Fibroblast of peridontal ligament (primary cell): ENCODE results near the gene EVA1C.
"Not testable (repeated sequence)": the region's sequence is repeated elsewhere in the genome, so short reads cannot be mapped to it uniquely, and the experiment has no call there.

Source experiments
- DNase-seq: peaks from one replicate; pipeline ENCODE4 v3.0.0-alpha.2; 2010; ENCODE audit errors: extremely low read depth

EVA1C gene, protein sequence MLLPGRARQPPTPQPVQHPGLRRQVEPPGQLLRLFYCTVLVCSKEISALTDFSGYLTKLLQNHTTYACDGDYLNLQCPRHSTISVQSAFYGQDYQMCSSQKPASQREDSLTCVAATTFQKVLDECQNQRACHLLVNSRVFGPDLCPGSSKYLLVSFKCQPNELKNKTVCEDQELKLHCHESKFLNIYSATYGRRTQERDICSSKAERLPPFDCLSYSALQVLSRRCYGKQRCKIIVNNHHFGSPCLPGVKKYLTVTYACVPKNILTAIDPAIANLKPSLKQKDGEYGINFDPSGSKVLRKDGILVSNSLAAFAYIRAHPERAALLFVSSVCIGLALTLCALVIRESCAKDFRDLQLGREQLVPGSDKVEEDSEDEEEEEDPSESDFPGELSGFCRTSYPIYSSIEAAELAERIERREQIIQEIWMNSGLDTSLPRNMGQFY

DNA sequence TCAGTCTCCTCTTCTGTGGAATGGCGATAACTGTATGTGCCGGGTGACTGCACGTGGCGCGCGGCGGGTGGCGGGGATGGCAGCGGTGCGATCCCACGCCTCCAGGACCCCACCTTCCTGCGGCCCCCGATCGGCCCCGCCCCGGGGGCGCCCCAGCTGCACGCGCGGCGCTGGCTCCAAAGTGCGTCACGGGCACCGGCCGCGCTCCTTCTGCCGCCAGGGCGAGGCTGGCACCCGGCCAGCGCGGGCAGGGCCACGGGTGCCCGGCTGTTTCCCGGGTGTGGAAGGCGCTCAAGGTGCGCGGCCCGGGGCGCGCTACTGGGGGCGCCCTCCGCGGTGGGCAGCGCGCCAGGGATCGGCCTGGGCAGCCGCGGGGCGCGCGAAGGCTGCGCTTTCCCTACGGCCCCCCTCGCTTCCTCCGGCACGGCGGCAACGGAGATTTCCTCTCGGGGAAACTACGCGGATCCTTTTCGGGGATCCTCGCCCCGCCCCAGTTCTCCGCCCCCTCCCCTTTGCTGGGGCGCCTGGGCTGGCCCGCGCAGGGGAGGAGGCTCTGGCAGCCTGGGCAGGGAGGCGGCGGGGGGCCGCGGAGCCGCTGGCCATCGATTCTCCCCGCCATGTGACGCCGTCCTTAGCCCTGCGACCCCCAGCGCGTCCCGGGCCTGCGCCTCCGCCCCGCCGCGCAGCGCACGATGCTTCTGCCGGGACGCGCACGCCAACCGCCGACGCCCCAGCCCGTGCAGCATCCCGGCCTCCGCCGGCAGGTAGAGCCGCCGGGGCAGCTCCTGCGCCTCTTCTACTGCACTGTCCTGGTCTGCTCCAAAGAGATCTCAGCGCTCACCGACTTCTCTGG is at the start of gene EVA1C:
Gene EVA1C (plus strand): TSS at position 545 of the 853 bp plus-strand sequence. CDS start 148 bp downstream, at position 693.
- DNase-seq: peak; percentile 38

DNA sequence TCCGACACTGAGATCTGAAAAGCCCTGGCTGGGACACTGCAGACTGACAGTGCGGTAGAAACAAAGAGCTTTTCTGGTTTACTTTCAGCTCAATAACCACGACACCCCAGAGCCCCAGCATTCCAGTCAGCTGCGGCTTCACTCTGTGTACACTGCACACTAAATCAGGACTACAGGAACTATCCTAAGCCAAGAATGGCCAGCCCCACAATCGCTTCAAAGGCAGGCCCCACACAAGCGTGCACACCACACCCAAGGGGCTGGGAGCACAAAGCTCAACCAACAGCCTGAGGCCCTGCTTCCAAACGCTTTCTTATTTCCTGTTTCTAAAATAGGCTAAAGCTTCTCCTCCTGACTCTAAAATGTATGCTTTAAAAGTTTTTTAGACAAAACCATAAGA is 48.1 kb upstream of the EVA1C start:
- DNase-seq: peak; percentile 49

DNA sequence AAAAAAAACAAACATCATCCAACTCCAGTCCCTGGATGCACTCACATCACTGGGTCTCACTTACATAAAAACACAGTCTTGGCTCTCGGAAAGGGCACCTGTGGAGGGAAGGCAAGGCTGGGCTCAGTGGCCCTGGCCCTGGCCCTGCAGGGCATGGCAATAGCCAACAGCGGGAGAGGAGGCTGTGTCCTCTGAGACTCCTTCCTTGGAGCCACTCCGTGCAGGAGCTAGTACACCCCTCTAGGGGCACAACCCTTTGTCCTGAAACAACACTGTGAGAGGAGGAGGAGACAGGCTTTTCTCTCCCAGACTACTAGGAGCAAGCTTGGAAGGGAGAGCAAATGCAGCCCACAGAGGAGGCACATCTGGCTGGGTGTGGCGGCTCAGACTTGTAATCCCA is 47.7 kb upstream of the EVA1C start:
- no peak for DNase-seq

DNA sequence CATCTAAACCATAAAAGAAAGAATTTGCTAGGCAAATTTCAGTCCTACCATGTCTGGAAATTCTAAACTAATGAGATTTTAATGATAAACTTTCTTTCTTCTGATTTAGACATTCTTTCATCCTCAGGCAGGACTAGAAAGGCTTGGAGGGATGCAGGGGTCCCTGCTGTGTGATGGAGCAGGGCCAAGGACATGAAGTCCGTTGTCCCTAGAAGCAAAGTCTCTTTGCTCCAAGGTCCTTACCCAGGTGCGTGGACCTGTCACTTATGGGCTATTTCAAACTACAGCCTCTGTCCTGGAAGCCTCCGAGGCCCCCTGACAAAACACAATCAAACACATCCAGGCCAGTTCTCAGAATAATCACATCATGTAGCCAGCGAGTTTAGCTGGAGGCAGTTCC is 46.3 kb upstream of the EVA1C start:
- no peak for DNase-seq

DNA sequence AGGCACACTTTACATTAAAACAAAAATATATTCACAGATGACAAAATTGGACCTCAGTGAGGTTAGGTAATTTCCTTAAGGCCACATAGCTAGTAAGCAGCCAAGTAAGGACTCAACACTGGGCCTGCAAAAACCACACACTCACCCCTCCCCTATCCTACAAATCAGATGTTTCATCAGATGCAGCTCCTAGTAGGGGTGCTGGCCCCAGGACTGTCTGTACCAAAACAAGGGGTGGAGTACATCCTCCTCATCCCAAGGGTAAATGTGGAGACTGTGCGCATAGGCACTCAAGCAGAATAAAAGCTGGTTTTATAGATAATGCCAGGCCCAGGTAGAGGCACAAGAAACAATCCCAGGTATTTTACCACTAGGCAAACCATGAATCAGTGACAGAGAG is 45.3 kb upstream of the EVA1C start:
- DNase-seq: no peak

DNA sequence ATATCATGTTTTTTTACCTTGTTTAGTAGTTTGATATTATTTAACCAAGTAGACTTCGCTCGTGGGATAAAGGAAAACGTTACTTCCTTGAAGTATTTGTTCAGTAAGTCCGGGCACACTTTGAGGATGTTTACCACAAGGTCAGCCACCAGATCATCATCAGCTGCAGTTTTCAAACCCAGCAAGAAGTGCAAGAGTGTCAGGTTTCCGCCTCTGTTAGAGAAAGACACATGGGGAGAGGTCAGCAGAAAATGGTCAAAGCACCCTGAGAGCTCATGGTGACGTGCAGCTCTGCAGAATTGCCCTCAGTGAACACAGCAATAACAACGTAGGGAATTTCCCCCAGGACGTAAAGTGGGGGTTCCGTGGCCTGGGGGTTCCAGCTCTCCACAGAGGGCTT is 44.1 kb upstream of the EVA1C start:
- no peak for DNase-seq

DNA sequence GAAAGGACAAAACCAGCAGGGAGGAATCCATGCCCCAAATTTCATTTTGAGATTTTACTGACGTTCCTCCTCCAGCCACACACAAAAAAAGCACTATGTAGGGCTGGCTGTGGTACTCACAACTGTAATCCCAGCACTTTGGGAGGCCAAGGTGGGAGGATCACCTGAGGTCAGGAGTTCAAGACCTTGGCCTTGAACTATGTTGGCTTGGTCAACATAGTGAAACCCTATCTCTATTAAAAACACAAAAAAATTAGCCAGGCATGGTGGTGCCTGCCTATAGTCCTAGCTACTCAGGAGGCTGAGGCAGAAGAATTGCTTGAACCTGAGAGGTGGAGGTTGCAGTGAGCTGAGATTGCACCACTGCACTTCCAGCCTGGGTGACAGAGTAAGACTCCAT is 43.5 kb upstream of the EVA1C start:
- not testable (repeated sequence) for DNase-seq

DNA sequence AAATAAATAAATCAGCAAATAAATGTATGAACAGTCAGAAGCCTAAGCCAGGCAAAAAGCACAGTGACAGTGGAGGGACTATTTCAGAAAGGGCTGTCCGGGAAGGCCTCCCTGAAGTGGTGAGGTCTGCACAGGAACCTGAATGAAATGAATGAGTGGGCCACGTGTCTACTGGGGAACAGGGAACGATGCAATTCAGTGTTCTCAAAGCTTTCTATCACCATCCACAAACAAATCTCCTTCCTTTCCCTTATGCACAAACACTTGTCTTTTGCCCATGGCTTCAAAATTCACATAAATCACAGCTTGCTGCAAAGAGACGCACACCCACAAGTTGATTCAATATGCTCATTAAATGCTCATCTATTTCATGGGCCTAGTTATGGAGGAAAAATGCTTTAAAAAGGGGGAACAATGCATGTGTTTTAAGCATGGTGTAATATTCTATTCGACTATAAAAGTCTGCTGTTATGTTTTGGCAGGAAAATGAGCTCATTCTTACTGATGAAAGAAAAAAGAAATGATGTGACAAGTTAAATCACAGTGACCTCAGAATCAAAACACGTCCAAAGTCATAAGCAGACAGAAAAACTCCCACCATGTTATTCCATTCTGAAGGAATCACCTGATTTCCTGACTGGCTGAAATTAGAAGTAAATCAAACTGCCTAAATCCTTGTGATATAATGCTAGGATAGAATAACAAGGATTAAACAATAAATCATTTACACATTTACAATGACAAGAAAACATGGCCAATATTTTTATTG is 41.3 kb upstream of the EVA1C start:
- no peak for DNase-seq

DNA sequence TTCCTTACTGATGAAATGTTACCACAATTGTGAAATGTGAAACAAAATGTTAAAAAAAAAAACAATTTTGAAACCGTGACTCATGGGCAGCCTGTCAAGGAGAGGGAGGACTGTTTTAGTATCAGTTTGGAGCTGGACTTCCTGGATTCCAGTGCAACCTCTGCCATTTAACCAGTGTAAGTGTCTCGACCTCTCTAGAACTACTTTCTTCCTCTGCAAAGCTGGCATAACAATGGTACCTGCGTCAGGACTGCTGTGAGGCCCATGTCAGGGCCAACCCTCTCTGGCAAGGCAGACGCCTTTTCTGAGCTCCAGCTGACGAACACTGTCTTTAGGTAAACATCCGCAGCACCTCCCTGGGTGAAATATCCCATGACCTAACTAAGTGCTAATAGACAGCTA is 40.6 kb upstream of the EVA1C start:
- DNase-seq: peak; percentile 93

DNA sequence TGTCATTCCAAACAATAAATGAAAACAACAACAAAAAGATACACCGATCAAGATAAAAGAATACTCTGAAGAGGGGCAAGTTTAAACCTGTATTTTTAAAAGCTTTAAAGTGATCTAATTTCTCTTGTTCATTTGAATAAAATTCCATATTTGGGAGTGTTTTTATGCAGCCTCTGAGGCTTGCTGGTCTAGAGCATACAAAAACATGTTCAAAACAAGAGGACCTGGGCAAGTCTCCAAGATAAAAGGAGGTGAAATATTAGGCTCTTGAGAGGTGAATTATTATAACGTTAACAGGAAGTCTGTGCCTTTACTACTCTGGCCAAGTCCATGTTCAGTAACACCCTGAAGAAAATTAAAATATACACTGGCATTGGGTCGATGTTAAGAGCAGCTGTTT is 39.8 kb upstream of the EVA1C start:
- no peak for DNase-seq

DNA sequence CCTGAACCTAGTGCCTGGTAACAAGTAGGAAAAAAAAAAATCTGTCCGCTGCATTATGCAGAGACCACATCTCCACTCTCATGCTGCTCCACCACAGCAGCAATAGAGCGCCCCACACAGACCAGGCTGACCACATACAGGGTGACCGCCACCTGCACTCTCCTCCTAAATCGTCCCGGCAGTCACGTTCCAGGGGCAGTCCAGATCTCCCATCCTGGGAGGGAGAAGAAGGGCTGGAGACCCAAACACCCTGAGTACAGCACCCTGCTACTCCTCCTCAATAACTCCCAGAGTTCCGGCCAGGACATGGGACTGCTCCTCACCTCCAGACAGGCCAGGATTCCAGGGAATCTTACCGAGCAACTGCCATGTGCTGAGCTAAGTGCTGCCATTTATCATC is 35.0 kb upstream of the EVA1C start:
- no peak for DNase-seq

DNA sequence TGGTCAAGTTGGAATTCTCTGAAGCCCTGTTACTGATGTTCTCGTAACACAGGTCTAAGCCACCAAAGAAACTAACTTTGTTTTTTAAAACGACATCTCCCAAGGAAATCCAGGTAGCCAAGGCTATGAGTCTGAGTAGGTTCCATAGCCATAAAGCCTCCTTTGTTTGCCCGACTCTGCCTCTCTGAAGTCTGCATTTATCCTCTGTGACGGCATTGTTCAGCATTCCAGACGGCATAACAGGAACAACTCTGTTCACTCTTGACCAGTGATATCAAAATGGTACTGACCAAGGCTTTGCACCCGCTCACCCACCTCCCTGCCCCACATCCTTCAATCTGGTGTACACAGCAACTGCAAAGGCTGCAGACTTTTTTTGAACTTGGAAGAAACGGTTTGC is 34.5 kb upstream of the EVA1C start:
- no peak for DNase-seq

DNA sequence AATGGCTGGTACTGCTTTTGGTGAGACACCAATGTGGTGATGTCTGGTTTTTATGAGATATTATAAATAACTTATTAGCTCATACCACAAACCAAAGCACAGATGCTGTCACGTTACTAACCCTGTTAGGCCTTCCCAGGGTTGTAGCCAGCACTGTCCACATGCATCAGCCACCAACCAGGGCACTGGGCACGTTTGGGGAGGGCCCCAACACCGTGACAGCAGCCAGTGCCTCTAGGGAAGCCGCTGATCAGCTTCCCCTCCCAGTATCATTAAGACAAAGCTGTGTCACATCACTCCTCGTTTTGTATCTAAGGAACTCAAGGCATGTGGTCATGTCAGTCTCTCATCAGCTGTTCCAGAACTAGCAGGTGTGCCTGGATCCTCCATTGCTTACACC is 33.5 kb upstream of the EVA1C start:
- DNase-seq: peak; percentile 10

DNA sequence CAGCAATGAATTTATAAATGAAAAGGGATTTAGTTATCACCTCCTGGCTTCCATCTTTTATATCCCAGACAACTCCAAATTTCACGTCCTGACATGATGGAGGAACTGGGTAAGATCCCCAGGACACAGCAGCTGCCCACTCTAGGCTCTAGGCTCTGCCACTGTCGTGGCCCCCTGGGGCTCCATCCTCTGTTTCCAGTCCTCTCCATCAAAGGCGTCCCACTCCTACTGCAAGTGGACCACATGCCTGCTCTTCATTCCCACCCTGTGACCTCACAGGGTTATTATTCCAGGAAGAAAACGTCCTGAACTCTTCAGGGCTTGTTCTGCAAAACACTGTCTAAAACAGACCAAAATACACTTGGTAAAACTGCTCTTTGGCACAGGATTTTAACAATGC is 31.6 kb upstream of the EVA1C start:
- DNase-seq: no peak

DNA sequence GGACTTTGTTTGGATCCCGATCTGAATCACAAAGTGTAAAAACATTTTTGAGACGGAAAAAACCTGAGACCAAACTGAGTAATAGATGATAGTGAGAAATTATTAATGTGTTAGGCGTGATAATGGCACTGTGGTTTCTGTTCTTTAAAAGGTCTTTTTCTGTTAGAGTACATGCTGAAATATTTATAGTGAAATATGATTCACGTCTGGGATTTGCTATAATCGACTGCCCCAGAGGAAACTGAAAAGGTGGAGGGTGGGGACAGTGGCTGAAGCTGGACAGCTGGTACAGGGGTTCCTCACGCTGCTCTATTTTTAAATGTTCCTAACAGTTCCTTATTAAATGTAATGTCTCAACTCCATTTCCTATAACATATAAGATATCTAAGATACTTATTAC is 30.9 kb upstream of the EVA1C start:
- no peak for DNase-seq

DNA sequence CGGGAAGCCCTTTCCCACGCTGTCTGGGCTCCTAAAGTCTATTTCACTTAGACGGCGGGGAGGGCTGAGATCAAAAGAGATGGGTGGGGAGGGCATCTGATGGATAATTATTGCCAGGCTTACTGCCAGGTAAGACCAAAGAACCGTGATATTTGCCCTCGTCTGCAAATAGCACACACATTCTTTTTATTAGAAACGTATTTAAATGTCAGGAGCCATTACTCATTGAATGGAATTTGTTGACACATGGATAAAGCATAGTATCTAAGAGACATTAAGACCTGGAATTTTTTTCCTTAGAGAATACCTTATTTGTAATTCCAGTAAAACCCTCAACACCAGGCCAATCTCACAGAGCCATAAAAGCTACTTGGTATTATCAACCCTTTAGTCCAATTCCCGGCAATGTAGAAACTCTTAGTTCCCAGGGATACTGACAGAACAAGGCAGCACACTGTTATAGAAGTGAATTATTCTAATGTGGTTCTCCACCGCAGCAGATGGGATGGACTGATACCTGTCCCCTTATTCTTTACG is 30.3 kb upstream of the EVA1C start:
- peak; percentile 64 for DNase-seq

DNA sequence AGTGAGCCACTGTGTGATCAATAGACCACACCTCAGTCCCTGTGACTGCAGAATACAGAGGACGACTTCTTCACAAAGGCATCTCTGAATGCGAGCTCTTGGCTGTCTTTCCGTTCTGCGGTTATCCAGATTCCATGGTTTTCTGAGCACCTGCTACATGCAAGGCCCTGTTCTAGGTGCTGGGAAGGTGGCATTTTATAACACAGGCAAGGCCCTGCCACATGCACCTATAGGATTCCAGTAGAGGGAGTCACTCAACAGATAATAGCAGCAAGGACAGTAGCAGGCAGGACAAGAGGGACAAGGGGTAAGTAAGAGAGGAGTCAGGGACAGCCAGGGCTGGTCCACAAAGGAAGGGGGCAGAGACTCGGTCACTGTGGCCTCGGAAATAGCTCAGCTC is 28.7 kb upstream of the EVA1C start:
- DNase-seq: no peak

DNA sequence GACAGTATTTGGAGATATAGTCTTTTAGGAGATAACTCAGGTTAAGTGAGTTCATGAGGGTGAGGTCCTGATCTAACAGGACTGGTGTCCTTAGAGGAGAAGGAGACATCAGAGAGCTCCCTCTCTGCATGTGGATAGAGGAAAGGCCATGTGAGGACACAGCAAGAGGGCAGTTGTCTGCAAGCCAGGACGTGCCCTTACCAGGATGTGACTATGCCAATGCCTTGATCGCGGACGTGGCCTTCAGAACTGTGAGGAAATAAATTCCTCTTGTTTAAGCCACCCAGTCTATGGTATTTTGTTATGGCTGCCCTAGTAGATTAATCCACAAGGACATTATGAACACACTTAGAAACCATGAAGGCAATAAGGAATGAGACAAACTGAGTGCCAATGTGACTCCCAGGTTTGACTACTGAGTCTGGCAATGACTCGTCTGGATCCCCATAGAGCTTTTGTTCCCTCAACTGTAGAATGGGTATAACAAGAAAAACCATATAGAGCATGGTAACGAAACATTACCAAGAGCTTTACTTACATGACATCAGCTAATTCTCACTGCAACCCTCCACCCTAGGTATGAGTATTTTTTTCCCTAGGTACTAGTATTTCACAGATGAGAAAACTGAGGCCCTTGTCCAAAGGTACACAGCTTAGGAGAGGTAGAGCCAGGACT is 26.2 kb upstream of the EVA1C start:
- DNase-seq: no peak

DNA sequence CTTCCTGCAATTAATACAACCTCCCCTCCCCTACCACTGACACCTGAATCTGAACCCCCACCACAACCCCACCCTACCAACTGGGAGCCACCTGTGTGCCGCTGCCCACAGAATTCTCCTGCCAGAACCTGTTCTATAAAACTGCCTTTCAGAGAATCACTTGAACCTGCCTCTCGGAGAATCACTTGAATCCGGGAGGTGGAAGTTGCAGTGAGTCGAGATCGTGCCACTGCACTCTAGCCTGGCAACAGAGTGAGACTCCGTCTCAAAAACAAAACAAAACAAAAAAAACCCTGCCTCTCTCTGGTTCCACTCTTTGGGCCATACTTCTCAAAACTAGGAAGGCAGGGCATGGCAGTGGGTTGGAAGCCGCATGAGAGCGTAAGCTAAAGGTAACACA is 25.4 kb upstream of the EVA1C start:
- no peak for DNase-seq

DNA sequence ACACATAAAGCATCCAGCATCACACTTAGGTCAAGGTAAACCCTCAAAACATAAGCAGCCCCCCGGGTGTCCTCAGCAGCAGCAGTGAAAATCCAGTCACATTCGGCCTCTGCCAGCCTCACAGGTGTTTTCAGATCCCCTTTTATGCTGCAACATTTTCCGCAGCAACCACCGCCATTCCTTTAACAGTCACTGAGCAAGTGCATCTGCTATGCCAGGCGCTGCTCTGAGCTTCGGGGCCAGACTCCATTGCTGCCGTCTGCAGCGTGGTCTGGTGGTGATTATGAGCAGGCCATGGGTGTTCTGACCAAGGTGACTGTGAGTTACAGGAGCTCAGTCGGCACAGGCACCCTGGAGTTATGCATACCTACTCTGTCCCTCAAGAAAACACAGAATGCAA is 24.2 kb upstream of the EVA1C start:
- DNase-seq: no peak

DNA sequence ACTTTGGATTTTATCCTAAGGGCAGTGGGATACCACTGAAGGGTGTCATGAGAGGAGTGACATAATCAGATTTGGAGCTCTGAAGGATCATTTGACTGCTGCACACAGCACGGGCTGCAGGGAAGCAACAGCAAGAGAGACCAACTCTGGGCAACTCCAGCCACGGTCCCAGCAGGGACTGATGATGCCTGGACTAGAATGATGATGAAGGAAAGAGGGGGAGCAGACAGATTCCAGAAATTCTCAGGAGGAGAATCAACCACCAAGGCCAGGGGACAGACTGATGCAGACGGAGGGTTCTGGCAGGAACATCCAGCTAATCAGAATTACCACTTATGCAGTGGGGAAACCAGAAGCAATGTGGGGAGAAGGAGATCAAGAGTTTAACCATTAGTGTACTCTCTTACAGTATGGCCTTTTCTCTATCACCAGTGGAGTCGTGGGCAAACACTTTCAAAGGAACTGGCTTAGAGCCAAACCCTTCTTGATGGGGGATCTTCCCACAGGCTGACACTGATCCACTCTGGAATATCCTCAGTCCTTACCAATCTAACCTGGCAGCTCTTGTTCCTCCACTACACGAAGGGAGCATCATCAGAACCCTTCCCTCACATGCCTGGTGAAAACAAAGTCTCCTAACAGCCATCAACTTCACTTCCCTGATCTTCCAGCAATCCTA is 23.0 kb upstream of the EVA1C start:
- peak; percentile 75 for DNase-seq
